ENCODE data around the gene SF1.
A peak's percentile ranks its signal among the peaks of the same experiment; 100 is the strongest.

The SF1 gene

GRCh38 chr11:64801158-64801464 lies 22.8 kb upstream of the SF1 start:
- DNase-seq, result no peak
- Histone ChIP-seq H3K9me3 (ENCODE audit: control insufficient read depth, low read length) (no peaks in the 10 kb centered on the region), H3K14ac (ENCODE audit: low read length in 2 of 2) (no peak overlapping the region), H2AK5ac (ENCODE audit: low read length, severe bottlenecking) (no peak overlapping the region), H3K18ac (ENCODE audit: low read depth in 1 of 2, low read length in 2 of 2) (no peak overlapping the region), H3K4me3 (ENCODE audit: insufficient read depth in 1 of 2, low read depth in 1 of 2, low read length in 2 of 2) (no peak overlapping the region), H3K79me1 (replicated peaks; ENCODE audit: low read length, poor library complexity, severe bottlenecking) (peaks cover 16% of the 10 kb centered on the region), H3K4ac (ENCODE audit: low read depth in 1 of 2, low read length in 2 of 2) (no peak overlapping the region), H3K4me2 (ENCODE audit: low read length, poor library complexity, severe bottlenecking) (no peak overlapping the region), H2BK15ac (ENCODE audit: low read depth, poor library complexity, severe bottlenecking) (no peak overlapping the region), H3K4me1 (ENCODE audit: control insufficient read depth, insufficient read depth, low read depth, low read length) (peaks cover 23% of the 10 kb centered on the region), H3K36me3 (ENCODE audit: control insufficient read depth in 1 of 2, insufficient read depth in 2 of 2, low read depth in 1 of 2, low read length in 2 of 2) (peaks cover 38 to 65% of the 10 kb centered on the region in 2 experiments), H3K27ac (ENCODE audit: low read length, poor library complexity, severe bottlenecking) (no peak overlapping the region), H3K27me3 (ENCODE audit: control insufficient read depth in 1 of 2, insufficient read depth in 1 of 2, low read length in 2 of 2) (no peaks in the 10 kb centered on the region), H4K91ac (ENCODE audit: low read length) (peak overlapping the region; percentile 53), H2BK12ac (ENCODE audit: low read length in 2 of 2) (no peak overlapping the region), H2AFZ (ENCODE audit: low read depth, low read length) (no peak overlapping the region), H3K23ac (ENCODE audit: low read length in 2 of 2) (no peak overlapping the region), H2BK120ac (ENCODE audit: low read depth, low read length) (no peak overlapping the region), H3K9ac (ENCODE audit: low read length) (no peak overlapping the region), H2BK5ac (ENCODE audit: low read depth, low read length, poor library complexity, severe bottlenecking) (no peak overlapping the region), H4K8ac (ENCODE audit: low read length) (no peak overlapping the region)
- WGBS, result 96% methylated on average over 9 of the region's 9 CpGs

GRCh38 chr11:64800303-64801157 lies 22.2 kb upstream of the SF1 start:
- 94% methylated on average over 26 of the region's 26 CpGs for WGBS

GRCh38 chr11:64799623-64800302 lies 21.4 kb upstream of the SF1 start:
- H3K36me3 ChIP-seq (ENCODE audit: control insufficient read depth in 1 of 2, insufficient read depth in 2 of 2, low read depth in 1 of 2, low read length in 2 of 2), result peaks cover 27 to 57% of the 10 kb centered on the region in 2 experiments
- DNase-seq, result peak; percentile 24
- 83% methylated on average over 13 of the region's 14 CpGs for WGBS
- H2BK12ac ChIP-seq (ENCODE audit: low read length in 2 of 2), result no peak overlapping the region
- no peak overlapping the region for H3K4ac ChIP-seq (ENCODE audit: low read depth in 1 of 2, low read length in 2 of 2)
- no peak overlapping the region for H3K4me3 ChIP-seq (ENCODE audit: insufficient read depth in 1 of 2, low read depth in 1 of 2, low read length in 2 of 2)
- no peak overlapping the region for H3K27ac ChIP-seq (ENCODE audit: low read length, poor library complexity, severe bottlenecking)
- H3K4me1 ChIP-seq (ENCODE audit: control insufficient read depth, insufficient read depth, low read depth, low read length), result peaks cover 23% of the 10 kb centered on the region
- H3K18ac ChIP-seq (ENCODE audit: low read depth in 1 of 2, low read length in 2 of 2), result no peak overlapping the region
- no peak overlapping the region for H2BK15ac ChIP-seq (ENCODE audit: low read depth, poor library complexity, severe bottlenecking)
- H3K9me3 ChIP-seq (ENCODE audit: control insufficient read depth, low read length), result no peaks in the 10 kb centered on the region
- H3K9ac ChIP-seq (ENCODE audit: low read length), result no peak overlapping the region
- H3K14ac ChIP-seq (ENCODE audit: low read length in 2 of 2), result no peak overlapping the region
- no peak overlapping the region for H2AFZ ChIP-seq (ENCODE audit: low read depth, low read length)
- no peak overlapping the region for H2BK120ac ChIP-seq (ENCODE audit: low read depth, low read length)
- no peak overlapping the region for H2BK5ac ChIP-seq (ENCODE audit: low read depth, low read length, poor library complexity, severe bottlenecking)
- no peak overlapping the region for H3K4me2 ChIP-seq (ENCODE audit: low read length, poor library complexity, severe bottlenecking)
- no peak overlapping the region for H4K91ac ChIP-seq (ENCODE audit: low read length)
- H4K8ac ChIP-seq (ENCODE audit: low read length), result no peak overlapping the region
- no peak overlapping the region for H2AK5ac ChIP-seq (ENCODE audit: low read length, severe bottlenecking)
- H3K23ac ChIP-seq (ENCODE audit: low read length in 2 of 2), result no peak overlapping the region
- H3K27me3 ChIP-seq (ENCODE audit: control insufficient read depth in 1 of 2, insufficient read depth in 1 of 2, low read length in 2 of 2), result no peaks in the 10 kb centered on the region
- peaks cover 6% of the 10 kb centered on the region for H3K79me1 ChIP-seq (replicated peaks; ENCODE audit: low read length, poor library complexity, severe bottlenecking)

More at GRCh38 chr11:64800303-64801157, 22.2 kb upstream of the SF1 start:
- Histone ChIP-seq H4K8ac (ENCODE audit: low read length) (no peak overlapping the region), H3K27ac (ENCODE audit: low read length, poor library complexity, severe bottlenecking) (no peak overlapping the region), H2BK12ac (ENCODE audit: low read length in 2 of 2) (no peak overlapping the region), H2AK5ac (ENCODE audit: low read length, severe bottlenecking) (no peak overlapping the region), H3K23ac (ENCODE audit: low read length in 2 of 2) (no peak overlapping the region), H3K4me3 (ENCODE audit: insufficient read depth in 1 of 2, low read depth in 1 of 2, low read length in 2 of 2) (no peak overlapping the region), H3K9ac (ENCODE audit: low read length) (no peak overlapping the region), H3K4me1 (ENCODE audit: control insufficient read depth, insufficient read depth, low read depth, low read length) (peaks cover 23% of the 10 kb centered on the region), H3K14ac (ENCODE audit: low read length in 2 of 2) (no peak overlapping the region), H2BK120ac (ENCODE audit: low read depth, low read length) (no peak overlapping the region), H3K4ac (ENCODE audit: low read depth in 1 of 2, low read length in 2 of 2) (no peak overlapping the region), H3K27me3 (ENCODE audit: control insufficient read depth in 1 of 2, insufficient read depth in 1 of 2, low read length in 2 of 2) (no peaks in the 10 kb centered on the region), H4K91ac (ENCODE audit: low read length) (peak overlapping the region; percentile 53), H3K9me3 (ENCODE audit: control insufficient read depth, low read length) (no peaks in the 10 kb centered on the region), H2BK5ac (ENCODE audit: low read depth, low read length, poor library complexity, severe bottlenecking) (no peak overlapping the region), H3K4me2 (ENCODE audit: low read length, poor library complexity, severe bottlenecking) (no peak overlapping the region), H3K79me1 (replicated peaks; ENCODE audit: low read length, poor library complexity, severe bottlenecking) (peaks cover 14% of the 10 kb centered on the region), H3K36me3 (ENCODE audit: control insufficient read depth in 1 of 2, insufficient read depth in 2 of 2, low read depth in 1 of 2, low read length in 2 of 2) (peaks cover 34 to 65% of the 10 kb centered on the region in 2 experiments), H2AFZ (ENCODE audit: low read depth, low read length) (no peak overlapping the region), H3K18ac (ENCODE audit: low read depth in 1 of 2, low read length in 2 of 2) (no peak overlapping the region), H2BK15ac (ENCODE audit: low read depth, poor library complexity, severe bottlenecking) (no peak overlapping the region)
- DNase-seq, result no peak

GRCh38 chr11:64799256-64799622 lies 20.9 kb upstream of the SF1 start:
- Histone ChIP-seq H3K9ac (ENCODE audit: low read length) (no peak overlapping the region), H3K36me3 (ENCODE audit: control insufficient read depth in 1 of 2, insufficient read depth in 2 of 2, low read depth in 1 of 2, low read length in 2 of 2) (peaks cover 21 to 55% of the 10 kb centered on the region in 2 experiments), H3K4me3 (ENCODE audit: insufficient read depth in 1 of 2, low read depth in 1 of 2, low read length in 2 of 2) (no peak overlapping the region), H3K4me1 (ENCODE audit: control insufficient read depth, insufficient read depth, low read depth, low read length) (peaks cover 21% of the 10 kb centered on the region), H3K79me1 (replicated peaks; ENCODE audit: low read length, poor library complexity, severe bottlenecking) (peaks cover 5% of the 10 kb centered on the region), H3K9me3 (ENCODE audit: control insufficient read depth, low read length) (no peaks in the 10 kb centered on the region), H3K18ac (ENCODE audit: low read depth in 1 of 2, low read length in 2 of 2) (no peak overlapping the region), H2BK12ac (ENCODE audit: low read length in 2 of 2) (no peak overlapping the region), H2BK120ac (ENCODE audit: low read depth, low read length) (no peak overlapping the region), H3K4ac (ENCODE audit: low read depth in 1 of 2, low read length in 2 of 2) (no peak overlapping the region), H3K27me3 (ENCODE audit: control insufficient read depth in 1 of 2, insufficient read depth in 1 of 2, low read length in 2 of 2) (no peaks in the 10 kb centered on the region), H2AFZ (ENCODE audit: low read depth, low read length) (no peak overlapping the region), H3K27ac (ENCODE audit: low read length, poor library complexity, severe bottlenecking) (no peak overlapping the region), H4K8ac (ENCODE audit: low read length) (no peak overlapping the region), H3K14ac (ENCODE audit: low read length in 2 of 2) (no peak overlapping the region), H3K4me2 (ENCODE audit: low read length, poor library complexity, severe bottlenecking) (no peak overlapping the region), H2AK5ac (ENCODE audit: low read length, severe bottlenecking) (no peak overlapping the region), H2BK5ac (ENCODE audit: low read depth, low read length, poor library complexity, severe bottlenecking) (no peak overlapping the region), H3K23ac (ENCODE audit: low read length in 2 of 2) (no peak overlapping the region), H4K91ac (ENCODE audit: low read length) (no peak overlapping the region), H2BK15ac (ENCODE audit: low read depth, poor library complexity, severe bottlenecking) (no peak overlapping the region)
- no peak for DNase-seq
- WGBS, result 89% methylated on average over 4 of the region's 7 CpGs

All from mesenchymal stem cell (in vitro differentiated cells and primary cell).